ENCODE measurements around the gene NDUFB10. TPM values are rescaled to one million over a fixed set of nuclear protein-coding genes. Genes with fewer than 3 reads are reported as not detected.

NDUFB10 gene
- total RNA-seq, 4 donors from 2014 or later = 172 to 215 (median 189) TPM

DNA sequence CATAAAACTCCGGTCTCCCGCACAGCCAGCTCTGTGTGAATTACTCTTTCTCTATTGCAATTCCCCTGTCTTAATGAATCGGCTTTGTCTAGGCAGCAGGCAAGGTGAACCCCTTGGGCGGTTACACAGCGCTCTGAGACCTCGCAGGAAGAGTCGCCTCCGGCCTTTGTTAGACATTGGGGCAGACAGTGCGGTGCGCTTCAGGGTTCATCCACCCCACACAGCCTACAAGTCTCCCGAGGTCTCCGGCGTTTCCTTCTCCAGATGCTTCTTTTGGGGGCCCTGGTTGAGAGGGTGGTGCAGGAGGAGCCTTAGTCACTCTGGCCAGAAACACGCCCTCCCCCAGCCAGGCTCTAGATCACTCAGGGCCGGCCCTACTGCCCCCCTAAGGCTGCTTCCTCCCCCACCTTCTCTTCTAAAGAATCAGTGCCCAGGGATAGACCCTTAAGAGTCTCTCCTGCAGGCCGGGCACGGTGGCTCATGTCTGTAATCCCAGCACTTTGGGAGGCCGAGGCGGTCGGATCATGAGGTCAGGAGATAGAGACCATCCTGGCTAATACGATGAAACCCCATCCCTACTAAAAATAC, 14.6 kb upstream of the NDUFB10 start:
- Histone ChIP-seq H3K36me3 (peaks cover 9 to 18% (median 12%) of the 10 kb centered on the region in 3 donors), H3K27me3 (no peaks in the 10 kb centered on the region), H3K9me3 (no peaks in the 10 kb centered on the region), H3K27ac (no peak overlapping the region), H3K4me1 (peaks cover 13 to 35% (median 17%) of the 10 kb centered on the region in 3 donors), H3K4me3 (no peak overlapping the region)
- DNase-seq = no peak
- no peak for TF ChIP-seq POLR2A (IDR thresholded peaks at IDR 0.05)
- intact Hi-C loops (cut with DNase I) = no loop called here
- 89 to 91% methylated on average over 8 to 10 of the region's 21 CpGs for WGBS, 2 donors

DNA sequence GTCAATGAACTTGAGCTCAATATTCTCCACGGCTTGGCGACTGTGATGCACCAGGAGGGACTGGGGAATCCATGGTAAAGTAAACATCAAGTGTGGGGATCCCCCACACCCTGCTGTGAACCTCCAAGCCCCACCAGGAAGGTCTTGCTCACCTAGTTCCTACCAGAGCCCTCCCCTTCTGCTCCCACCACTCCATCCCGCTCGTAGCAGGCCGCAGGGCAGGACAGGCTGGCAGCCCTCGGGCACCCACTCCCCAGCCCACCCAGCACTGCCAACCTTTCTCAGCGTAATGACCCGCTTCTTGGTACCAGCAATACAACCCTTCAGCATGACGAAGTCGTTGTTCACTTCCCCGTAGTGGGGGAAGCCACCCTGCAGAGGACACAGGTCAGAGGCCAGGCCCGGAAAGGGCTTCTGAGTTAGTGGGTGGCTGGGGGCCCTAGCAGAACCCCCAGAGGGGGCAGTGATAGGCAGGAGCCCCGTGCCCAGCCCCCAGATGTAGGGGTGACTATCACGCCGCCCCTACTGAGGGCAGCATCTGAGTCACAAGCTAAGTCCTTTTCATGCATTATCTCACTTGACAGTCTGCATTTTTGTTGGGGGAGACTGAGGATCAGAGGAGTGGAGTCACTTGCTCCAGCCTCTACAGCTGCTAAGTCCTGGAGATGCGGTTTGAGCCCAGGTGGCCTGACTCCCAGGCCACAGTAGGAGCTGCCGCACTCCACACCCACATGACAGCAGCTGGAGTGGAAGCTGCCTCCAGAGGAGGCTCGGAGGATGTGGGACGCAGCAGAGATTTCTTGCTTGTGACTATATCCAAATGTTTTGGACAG, 13.6 kb upstream of the NDUFB10 start:
- Histone ChIP-seq H3K4me3 (no peak overlapping the region), H3K9me3 (no peaks in the 10 kb centered on the region), H3K4me1 (peaks cover 13 to 40% (median 21%) of the 10 kb centered on the region in 3 donors), H3K27me3 (no peaks in the 10 kb centered on the region), H3K27ac (no peak overlapping the region), H3K36me3 (peaks cover under 1 to 7% (median 6%) of the 10 kb centered on the region in 3 donors)
- no peak for DNase-seq
- intact Hi-C loops (cut with DNase I) = no loop called here
- 80 to 97% methylated on average over 6 to 8 of the region's 19 CpGs for WGBS, 2 donors
- TF ChIP-seq CTCF (IDR thresholded peaks at IDR 0.05) (no peak), POLR2A (IDR thresholded peaks at IDR 0.05) (no peak)

DNA sequence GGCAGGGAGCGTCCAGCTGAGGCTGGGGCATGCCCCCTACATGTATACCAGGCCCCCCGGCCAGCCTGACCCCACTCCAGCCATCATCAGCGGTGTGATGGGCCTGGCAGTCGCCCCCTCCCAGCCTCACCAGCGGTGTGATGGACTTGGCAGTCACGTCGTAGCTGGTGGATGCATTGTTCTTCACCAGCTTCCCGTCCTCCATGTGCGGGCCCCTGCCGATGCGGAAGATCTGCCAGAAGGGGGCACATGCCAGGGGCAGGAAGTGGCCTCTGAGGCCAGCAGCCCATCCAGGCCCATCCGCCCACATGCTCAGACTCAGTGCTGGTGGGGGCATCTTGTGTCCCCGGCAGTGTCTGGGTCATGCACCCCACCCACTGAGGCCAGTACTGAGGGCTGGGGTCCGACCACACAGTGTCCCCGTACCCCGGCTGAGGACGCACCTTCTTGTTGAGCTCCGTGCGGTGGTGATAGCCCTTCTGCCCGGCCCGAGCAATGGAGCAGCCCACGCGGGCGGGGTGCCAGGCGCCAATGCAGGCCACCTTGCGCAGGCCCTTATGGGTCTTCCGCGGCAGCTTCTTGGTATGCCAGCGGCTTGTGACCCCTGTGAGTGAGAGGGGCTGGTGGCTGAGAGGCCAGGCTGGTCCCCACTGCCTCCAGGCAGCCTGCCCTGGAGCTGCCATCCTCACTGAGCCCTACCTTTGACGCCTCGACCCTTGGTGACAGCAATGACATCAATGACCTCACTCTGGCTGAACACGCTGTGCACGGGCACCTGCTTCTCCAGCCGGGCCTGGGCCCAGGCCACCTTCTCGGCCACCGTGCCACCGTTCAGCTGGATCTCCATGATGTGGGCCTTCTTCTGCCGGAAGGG, 12.6 kb upstream of the NDUFB10 start:
- 85 to 93% methylated on average over 12 to 16 of the region's 38 CpGs for WGBS, 2 donors
- no peak for TF ChIP-seq POLR2A (IDR thresholded peaks at IDR 0.05)
- no peak for TF ChIP-seq CTCF (IDR thresholded peaks at IDR 0.05)

GRCh38 chr16:1947369-1947670, 12.0 kb upstream of the NDUFB10 start:
- H3K4me1 ChIP-seq = peaks cover 2 to 29% (median 8%) of the 10 kb centered on the region in 3 donors
- no peak overlapping the region for H3K4me3 ChIP-seq
- no peak for TF ChIP-seq POLR2A (IDR thresholded peaks at IDR 0.05)
- no peak for TF ChIP-seq CTCF (IDR thresholded peaks at IDR 0.05)
- DNase-seq = no peak
- 72 to 100% methylated on average over 2 to 9 of the region's 9 CpGs for WGBS, 2 donors
- intact Hi-C loops (cut with DNase I) = no loop called here
- H3K36me3 ChIP-seq = no peaks in the 10 kb centered on the region
- no peak overlapping the region for H3K27ac ChIP-seq
- no peaks in the 10 kb centered on the region for H3K27me3 ChIP-seq
- no peaks in the 10 kb centered on the region for H3K9me3 ChIP-seq

More for the DNA sequence above, 12.6 kb upstream of the NDUFB10 start:
- H3K27ac ChIP-seq = no peak overlapping the region
- intact Hi-C loops (cut with DNase I) = no loop called here
- no peak for DNase-seq
- no peaks in the 10 kb centered on the region for H3K27me3 ChIP-seq
- no peaks in the 10 kb centered on the region for H3K36me3 ChIP-seq
- peaks cover 8 to 35% (median 13%) of the 10 kb centered on the region in 3 donors for H3K4me1 ChIP-seq
- H3K4me3 ChIP-seq = no peak overlapping the region
- no peaks in the 10 kb centered on the region for H3K9me3 ChIP-seq

DNA sequence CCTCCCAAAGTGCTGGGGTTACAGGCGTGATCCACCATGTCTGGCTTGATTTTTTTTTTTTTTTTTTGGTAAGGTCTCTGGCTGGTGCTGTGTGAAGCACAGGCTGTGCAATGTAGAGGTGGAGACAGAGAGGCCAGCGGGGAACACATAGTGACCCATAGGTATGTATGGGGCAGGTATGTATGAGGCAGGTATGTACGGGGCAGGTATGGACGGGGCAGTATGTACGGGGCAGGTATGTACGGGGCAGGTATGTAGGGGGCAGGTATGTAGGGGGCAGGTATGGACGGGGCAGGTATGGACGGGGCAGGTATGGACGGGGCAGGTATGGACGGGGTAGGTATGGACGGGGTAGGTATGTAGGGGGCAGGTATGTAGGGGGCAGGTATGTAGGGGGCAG, 9.8 kb upstream of the NDUFB10 start:
- H3K27ac ChIP-seq = no peak overlapping the region
- peaks cover 0 to 23% (median 10%) of the 10 kb centered on the region in 3 donors for H3K4me1 ChIP-seq
- TF ChIP-seq CTCF (IDR thresholded peaks at IDR 0.05) (no peak), POLR2A (IDR thresholded peaks at IDR 0.05) (no peak)
- intact Hi-C loops (cut with DNase I) = no loop called here
- no peaks in the 10 kb centered on the region for H3K36me3 ChIP-seq
- no peaks in the 10 kb centered on the region for H3K27me3 ChIP-seq
- DNase-seq = no peak
- no peaks in the 10 kb centered on the region for H3K9me3 ChIP-seq
- WGBS, 2 donors = 59 to 68% methylated on average over 2 to 3 of the region's 11 CpGs
- H3K4me3 ChIP-seq = no peak overlapping the region

All from esophagus squamous epithelium (tissue), 5 donors.